ENCODE measurements around the gene ATF6B. TPM values are rescaled to one million over a fixed set of nuclear protein-coding genes. Genes with fewer than 3 reads are reported as not detected.

ATF6B gene
- total and polyA plus RNA-seq, 9 donors, result 27.8 to 100 (median 72.9) TPM

DNA sequence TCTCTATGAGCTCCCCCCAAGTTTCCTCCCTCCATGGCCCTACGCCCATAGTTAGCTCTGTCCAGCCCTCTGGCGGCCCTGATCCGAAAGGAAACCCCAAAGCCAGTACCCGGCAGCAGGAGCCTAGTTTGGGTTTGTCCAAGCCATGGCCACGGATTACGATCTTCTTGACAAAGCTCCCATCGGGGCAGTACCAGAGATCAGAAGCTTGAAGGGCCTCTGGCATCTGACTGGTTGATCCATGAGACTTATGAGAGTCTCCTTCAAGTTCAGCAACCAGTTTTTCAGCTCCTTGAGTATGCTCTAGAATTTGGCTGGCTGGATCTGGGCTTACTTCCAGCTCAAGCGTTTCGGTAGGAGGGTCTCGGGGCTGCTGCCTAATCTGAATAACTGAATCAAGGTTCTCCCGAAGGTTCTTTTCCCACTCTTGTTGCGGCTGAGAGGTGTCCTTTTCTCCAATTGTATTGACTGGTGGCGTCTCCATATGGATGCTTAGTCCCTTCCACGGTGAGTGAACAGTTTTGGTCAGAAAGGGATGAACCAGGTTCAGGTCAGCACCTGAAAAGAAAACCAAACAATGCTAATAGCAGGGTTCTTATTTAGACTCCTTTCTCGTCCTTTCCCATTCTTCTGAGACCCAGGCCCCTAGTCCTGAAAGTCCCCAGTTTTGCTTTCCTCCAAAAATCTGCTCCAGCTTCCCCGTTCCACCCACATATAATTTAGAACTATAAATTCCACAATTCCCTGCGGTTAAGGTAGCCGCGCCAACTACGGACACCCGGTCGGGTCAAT is 1.4 kb upstream of the ATF6B start:
- intact Hi-C loops (cut with DNase I), result no loop called here
- no peaks in the 10 kb centered on the region for H3K27me3 ChIP-seq
- peak in 1 of 5 donors; percentile 54 for DNase-seq
- H3K9me3 ChIP-seq, result no peaks in the 10 kb centered on the region
- no peaks in the 10 kb centered on the region for H3K36me3 ChIP-seq
- peaks cover 13% of the 10 kb centered on the region for H3K4me1 ChIP-seq (ENCODE audit: insufficient read depth)
- WGBS, 3 donors, result 20 to 32% (median 23%) methylated on average over 22 of the region's 22 CpGs
- peak overlapping the region; percentile 62 for H3K4me3 ChIP-seq
- TF ChIP-seq EP300 (IDR thresholded peaks at IDR 0.05), result no peak
- no peak for TF ChIP-seq POLR2A (IDR thresholded peaks at IDR 0.05)
- TF ChIP-seq, protein P1, sequence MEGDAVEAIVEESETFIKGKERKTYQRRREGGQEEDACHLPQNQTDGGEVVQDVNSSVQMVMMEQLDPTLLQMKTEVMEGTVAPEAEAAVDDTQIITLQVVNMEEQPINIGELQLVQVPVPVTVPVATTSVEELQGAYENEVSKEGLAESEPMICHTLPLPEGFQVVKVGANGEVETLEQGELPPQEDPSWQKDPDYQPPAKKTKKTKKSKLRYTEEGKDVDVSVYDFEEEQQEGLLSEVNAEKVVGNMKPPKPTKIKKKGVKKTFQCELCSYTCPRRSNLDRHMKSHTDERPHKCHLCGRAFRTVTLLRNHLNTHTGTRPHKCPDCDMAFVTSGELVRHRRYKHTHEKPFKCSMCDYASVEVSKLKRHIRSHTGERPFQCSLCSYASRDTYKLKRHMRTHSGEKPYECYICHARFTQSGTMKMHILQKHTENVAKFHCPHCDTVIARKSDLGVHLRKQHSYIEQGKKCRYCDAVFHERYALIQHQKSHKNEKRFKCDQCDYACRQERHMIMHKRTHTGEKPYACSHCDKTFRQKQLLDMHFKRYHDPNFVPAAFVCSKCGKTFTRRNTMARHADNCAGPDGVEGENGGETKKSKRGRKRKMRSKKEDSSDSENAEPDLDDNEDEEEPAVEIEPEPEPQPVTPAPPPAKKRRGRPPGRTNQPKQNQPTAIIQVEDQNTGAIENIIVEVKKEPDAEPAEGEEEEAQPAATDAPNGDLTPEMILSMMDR (IDR thresholded peaks at IDR 0.05), result no peak
- H3K27ac ChIP-seq, result peak overlapping the region; percentile 80 to 85

DNA sequence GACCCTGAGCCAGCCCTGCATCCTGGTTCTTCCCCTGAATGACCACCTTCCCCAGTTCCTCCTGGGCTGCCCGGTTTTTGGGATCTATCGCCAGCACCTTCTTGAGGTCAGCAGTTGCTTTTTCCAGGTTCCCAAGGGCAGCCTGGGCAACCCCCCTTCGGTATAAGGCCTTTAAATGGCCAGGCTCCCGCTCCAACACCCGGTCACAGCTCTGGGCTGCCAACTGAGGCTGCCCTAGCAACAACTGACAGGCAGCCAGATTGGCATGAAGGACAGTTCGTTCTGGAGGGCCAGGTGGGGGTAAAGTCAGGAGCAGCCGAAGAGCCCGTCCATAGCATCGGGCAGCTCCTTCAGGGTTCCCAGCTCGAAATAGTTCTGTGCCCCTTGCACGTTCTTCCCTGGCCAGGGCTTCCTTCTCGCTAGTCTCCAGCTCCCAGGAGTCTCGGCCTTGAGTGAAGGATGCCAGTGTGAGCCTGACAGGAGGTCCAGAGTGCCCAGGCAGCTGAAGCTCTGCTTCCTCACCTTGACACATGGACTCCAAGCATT is 778 bp upstream of the ATF6B start:
- WGBS, 3 donors, result 69 to 86% (median 76%) methylated on average over 13 of the region's 13 CpGs
- peak overlapping the region; percentile 62 for H3K4me3 ChIP-seq
- no peaks in the 10 kb centered on the region for H3K36me3 ChIP-seq
- DNase-seq, result peak in 4 of 5 donors; percentile 30 to 60 (median 56)
- no peaks in the 10 kb centered on the region for H3K27me3 ChIP-seq
- peaks cover 13% of the 10 kb centered on the region for H3K4me1 ChIP-seq (ENCODE audit: insufficient read depth)
- H3K9me3 ChIP-seq, result no peaks in the 10 kb centered on the region
- intact Hi-C loops (cut with DNase I), result no loop called here
- H3K27ac ChIP-seq, result peak overlapping the region; percentile 80 to 85
- TF ChIP-seq, protein P1 (IDR thresholded peaks at IDR 0.05), result no peak
- TF ChIP-seq EP300 (IDR thresholded peaks at IDR 0.05) (no peak), POLR2A (IDR thresholded peaks at IDR 0.05) (no peak)

- H3K4me3 ChIP-seq, result peak overlapping the region; percentile 93
- WGBS, 3 donors, result 1 to 3% (median 2%) methylated on average over 9 of the region's 9 CpGs
- no peaks in the 10 kb centered on the region for H3K27me3 ChIP-seq
- H3K9me3 ChIP-seq, result no peaks in the 10 kb centered on the region
- H3K36me3 ChIP-seq, result no peaks in the 10 kb centered on the region
- intact Hi-C loops (cut with DNase I), result no loop called here
- TF ChIP-seq EP300 (IDR thresholded peaks at IDR 0.05) (no peak), POLR2A (IDR thresholded peaks at IDR 0.05) (no peak)
- TF ChIP-seq, protein P1 (IDR thresholded peaks at IDR 0.05), result no peak
- H3K27ac ChIP-seq, result peak overlapping the region; percentile 56 to 60
- peaks cover 13% of the 10 kb centered on the region for H3K4me1 ChIP-seq (ENCODE audit: insufficient read depth)
- no peak for DNase-seq
Observed at GRCh38 chr6:32127409-32127716, 683 bp downstream of the ATF6B start.

DNA sequence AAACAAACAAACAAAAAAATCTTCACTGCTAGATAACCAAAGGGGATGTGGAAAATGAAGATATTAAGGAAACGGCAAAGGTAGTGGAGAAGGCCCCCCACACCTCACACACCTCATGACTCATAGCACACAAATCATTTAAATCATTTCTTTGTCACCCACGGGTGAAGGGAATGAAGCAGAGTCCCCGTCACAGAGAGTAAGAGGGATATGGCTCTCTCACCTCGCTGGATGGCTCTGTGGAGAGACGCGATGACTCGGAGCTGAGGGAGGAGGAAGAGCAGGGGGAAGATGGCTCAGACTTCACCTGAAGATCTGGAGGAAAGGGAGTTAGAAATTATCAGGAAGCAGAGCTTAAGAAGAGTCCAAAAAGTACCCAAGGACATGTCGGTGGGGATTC is 1.2 kb downstream of the ATF6B start:
- WGBS, 3 donors, result 12 to 34% (median 17%) methylated on average over 8 of the region's 8 CpGs

More for the DNA sequence above, 1.2 kb downstream of the ATF6B start:
- intact Hi-C loops (cut with DNase I), result no loop called here
- Histone ChIP-seq H3K36me3 (no peaks in the 10 kb centered on the region), H3K27me3 (no peaks in the 10 kb centered on the region), H3K27ac (no peak overlapping the region), H3K9me3 (no peaks in the 10 kb centered on the region), H3K4me3 (peak overlapping the region; percentile 93), H3K4me1 (ENCODE audit: insufficient read depth) (peaks cover 13% of the 10 kb centered on the region)
- TF ChIP-seq, protein P1 (IDR thresholded peaks at IDR 0.05), result no peak
- TF ChIP-seq POLR2A (IDR thresholded peaks at IDR 0.05) (no peak), EP300 (IDR thresholded peaks at IDR 0.05) (no peak)
- no peak for DNase-seq
